ENCODE data around the gene DBNDD2.

DNA sequence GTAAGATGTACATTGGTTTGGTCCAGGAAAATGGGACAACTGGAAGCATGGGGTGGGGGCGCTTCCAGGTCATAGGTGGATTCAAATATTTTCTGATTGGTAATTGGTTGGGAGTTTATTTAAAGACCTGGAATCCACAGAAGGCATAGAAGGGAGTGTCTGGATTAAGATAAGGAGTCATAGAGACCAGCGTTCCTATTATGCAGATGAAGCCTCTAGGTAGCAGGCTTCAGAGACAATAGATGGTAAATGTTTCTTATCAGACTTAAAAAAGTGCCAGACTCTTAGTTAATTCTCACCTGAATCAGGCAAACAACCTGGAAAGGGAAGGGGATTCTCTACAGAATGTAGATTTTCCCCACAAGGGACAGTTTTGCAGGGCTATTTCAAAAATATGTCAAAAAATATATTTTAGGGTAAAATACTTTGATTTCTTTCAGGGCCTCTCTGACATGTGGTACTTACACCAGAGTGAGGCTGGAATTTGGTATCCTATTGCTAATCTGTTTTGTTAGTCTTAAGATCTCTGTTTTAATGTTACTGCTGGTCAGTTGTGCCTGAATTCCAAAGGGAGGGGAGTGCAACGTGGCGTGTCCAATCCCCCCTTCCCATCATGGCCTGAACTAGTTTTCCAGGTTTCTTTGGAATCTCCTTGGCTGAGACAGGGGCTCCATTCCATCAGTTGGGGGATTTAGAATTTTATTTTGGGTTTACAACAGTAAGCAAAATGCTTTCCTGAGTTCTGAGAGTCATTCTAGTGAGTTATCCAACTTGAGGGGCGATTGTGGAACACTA, 33.0 kb downstream of the DBNDD2 start:
- TF ChIP-seq POLR2A (IDR thresholded peaks at IDR 0.05): no peak
- TF ChIP-seq, protein P1, sequence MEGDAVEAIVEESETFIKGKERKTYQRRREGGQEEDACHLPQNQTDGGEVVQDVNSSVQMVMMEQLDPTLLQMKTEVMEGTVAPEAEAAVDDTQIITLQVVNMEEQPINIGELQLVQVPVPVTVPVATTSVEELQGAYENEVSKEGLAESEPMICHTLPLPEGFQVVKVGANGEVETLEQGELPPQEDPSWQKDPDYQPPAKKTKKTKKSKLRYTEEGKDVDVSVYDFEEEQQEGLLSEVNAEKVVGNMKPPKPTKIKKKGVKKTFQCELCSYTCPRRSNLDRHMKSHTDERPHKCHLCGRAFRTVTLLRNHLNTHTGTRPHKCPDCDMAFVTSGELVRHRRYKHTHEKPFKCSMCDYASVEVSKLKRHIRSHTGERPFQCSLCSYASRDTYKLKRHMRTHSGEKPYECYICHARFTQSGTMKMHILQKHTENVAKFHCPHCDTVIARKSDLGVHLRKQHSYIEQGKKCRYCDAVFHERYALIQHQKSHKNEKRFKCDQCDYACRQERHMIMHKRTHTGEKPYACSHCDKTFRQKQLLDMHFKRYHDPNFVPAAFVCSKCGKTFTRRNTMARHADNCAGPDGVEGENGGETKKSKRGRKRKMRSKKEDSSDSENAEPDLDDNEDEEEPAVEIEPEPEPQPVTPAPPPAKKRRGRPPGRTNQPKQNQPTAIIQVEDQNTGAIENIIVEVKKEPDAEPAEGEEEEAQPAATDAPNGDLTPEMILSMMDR (IDR thresholded peaks at IDR 0.05): no peak

All from thyroid gland (tissue), 4 donors.